GM18502 (cell line): ENCODE measurements around the gene LRP5.

Experiments used
- ATAC-seq: cut with Tn5 transposase; IDR thresholded peaks from one replicate; pipeline ENCODE4 v1.9.1; 2021; ENCODE audit warnings: mild to moderate bottlenecking; ENCODE audit not compliant: unreplicated experiment, poor library complexity

LRP5 gene

GRCh38 chr11:68361702-68362101, 49.3 kb downstream of the LRP5 start:
- ATAC-seq: no peak

GRCh38 chr11:68362801-68363379, 50.5 kb downstream of the LRP5 start:
- ATAC-seq: no peak

GRCh38 chr11:68363776-68364175, 51.4 kb downstream of the LRP5 start:
- ATAC-seq: no peak

GRCh38 chr11:68364581-68364980, 52.2 kb downstream of the LRP5 start:
- ATAC-seq: no peak

- no peak for ATAC-seq
Measured at GRCh38 chr11:68365943-68366435, 53.6 kb downstream of the LRP5 start.

GRCh38 chr11:68367252-68367651, 54.9 kb downstream of the LRP5 start:
- no peak for ATAC-seq

- no peak for ATAC-seq
Measured at GRCh38 chr11:68369756-68370155, 57.4 kb downstream of the LRP5 start.

- ATAC-seq: peak; percentile 81
Measured at GRCh38 chr11:68370211-68371111, 58.1 kb downstream of the LRP5 start.

- ATAC-seq: no peak
Measured at GRCh38 chr11:68371171-68372041, 59.0 kb downstream of the LRP5 start.

- no peak for ATAC-seq
Measured at GRCh38 chr11:68372114-68372513, 59.7 kb downstream of the LRP5 start.

- no peak for ATAC-seq
Measured at GRCh38 chr11:68372625-68373024, 60.2 kb downstream of the LRP5 start.

- no peak for ATAC-seq
Measured at GRCh38 chr11:68373189-68373814, 60.9 kb downstream of the LRP5 start.

GRCh38 chr11:68373815-68374501, 61.6 kb downstream of the LRP5 start:
- ATAC-seq: no peak

GRCh38 chr11:68374531-68374930, 62.1 kb downstream of the LRP5 start:
- no peak for ATAC-seq

GRCh38 chr11:68375337-68375736, 62.9 kb downstream of the LRP5 start:
- ATAC-seq: no peak

- no peak for ATAC-seq
Measured at GRCh38 chr11:68375766-68376165, 63.4 kb downstream of the LRP5 start.

GRCh38 chr11:68377389-68377795, 65.0 kb downstream of the LRP5 start:
- no peak for ATAC-seq

GRCh38 chr11:68379206-68379605, 66.8 kb downstream of the LRP5 start:
- no peak for ATAC-seq

- ATAC-seq: no peak
Measured at GRCh38 chr11:68380786-68381622, 68.6 kb downstream of the LRP5 start.
